H1 (cell line): ENCODE measurements around the gene TMEM86B. TPM values are rescaled to one million over a fixed set of nuclear protein-coding genes. Genes with fewer than 3 reads are reported as not detected.

Source experiments
- CTCF ChIA-PET: fragments of 300-600 bp; sonication (Branson Sonifier 250); formaldehyde crosslinking; loops from one replicate; lab custom pipeline; 2021; ENCODE audit not compliant: partially characterized antibody; lab: Charles Lee
- POLR2A ChIA-PET: fragments of 300-600 bp; sonication (Branson Sonifier 250); formaldehyde crosslinking; loops from one replicate; lab custom pipeline; 2021; ENCODE audit warnings: inconsistent platforms; ENCODE audit not compliant: partially characterized antibody; lab: Charles Lee
- DNase-seq, 2 experiments: peaks; one replicate each; pipeline versions ENCODE4 v3.0.0 to v3.0.0-alpha.2; 2010 to 2022; ENCODE audit warnings: low spot score in 2 of 2, low read depth in 1 of 2, mixed read lengths in 1 of 2
- FAIRE-seq: peaks from 2 replicates; lab custom pipeline; 2011; peaks lifted over from hg19 to GRCh38; lab: Jason Lieb, UNC
- H2AFZ ChIP-seq: 2 replicates; pipeline ENCODE4 v1.8.1; 2012; ENCODE audit warnings: low read length, inconsistent platforms
- H2AK5ac ChIP-seq: 2 replicates; pipeline ENCODE4 v1.6.1; 2013; ENCODE audit warnings: low read depth, low read length
- H2BK120ac ChIP-seq: replicated peaks from 2 replicates; pipeline ENCODE3; 2013; ENCODE audit warnings: low read depth, low read length, inconsistent platforms
- H2BK12ac ChIP-seq: 2 replicates; pipeline ENCODE4 v1.6.1; 2013; ENCODE audit warnings: low read depth, low read length
- H2BK15ac ChIP-seq: 2 replicates; pipeline ENCODE4 v1.6.1; 2013; ENCODE audit warnings: low read length
- H2BK20ac ChIP-seq: 2 replicates; pipeline ENCODE4 v1.6.1; 2013; ENCODE audit warnings: low read length
- H2BK5ac ChIP-seq: 2 replicates; pipeline ENCODE4 v1.6.1; 2013; ENCODE audit warnings: low read depth, low read length
- H3K14ac ChIP-seq: 2 replicates; pipeline ENCODE4 v1.6.1; 2013; ENCODE audit warnings: inconsistent platforms; ENCODE audit not compliant: insufficient read length
- H3K18ac ChIP-seq: 2 replicates; pipeline ENCODE4 v1.6.1; 2013; ENCODE audit warnings: low read length; ENCODE audit errors: extremely low read depth
- H3K23ac ChIP-seq: 2 replicates; pipeline ENCODE4 v1.6.1; 2013; ENCODE audit warnings: inconsistent platforms; ENCODE audit not compliant: insufficient read length
- H3K23me2 ChIP-seq: 2 replicates; pipeline ENCODE4 v1.6.1; 2013; ENCODE audit warnings: low read depth, low read length
- H3K27ac ChIP-seq: 2 replicates; pipeline ENCODE4 v1.6.1; 2011; ENCODE audit warnings: low read depth, low read length, inconsistent platforms
- H3K27me3 ChIP-seq, 4 experiments: replicated peaks in 1 of 4; 1 replicate in 1 of 4; 2 replicates in 3 of 4; pipeline versions ENCODE4 v1.6.1 to v1.8.1; 2011 to 2013; ENCODE audit warnings: low read length in 3 of 4, mild to moderate bottlenecking in 3 of 4, inconsistent platforms in 2 of 4, mixed read lengths in 2 of 4, moderate library complexity in 1 of 4; ENCODE audit not compliant: control insufficient read depth in 3 of 4, insufficient read depth in 3 of 4; ENCODE audit errors: extremely low read depth in 1 of 4
- H3K36me3 ChIP-seq, 4 experiments: 2 replicates each; pipeline versions ENCODE4 v1.6.1 to v1.8.1; 2011 to 2013; ENCODE audit warnings: mild to moderate bottlenecking in 4 of 4, low read length in 3 of 4, moderate library complexity in 2 of 4, control low read depth in 1 of 4, inconsistent platforms in 1 of 4; ENCODE audit not compliant: insufficient read depth in 4 of 4, control insufficient read depth in 2 of 4
- H3K4ac ChIP-seq: replicated peaks from 2 replicates; pipeline ENCODE3; 2013; ENCODE audit warnings: low read length, low read depth, mixed read lengths, inconsistent platforms; ENCODE audit not compliant: insufficient read length
- H3K4me1 ChIP-seq, 4 experiments: replicated peaks in 1 of 4; 1 replicate in 1 of 4; 2 replicates in 3 of 4; pipeline versions ENCODE4 v1.6.1 to v1.8.1; 2011 to 2013; ENCODE audit warnings: low read length in 3 of 4, inconsistent platforms in 2 of 4, mixed read lengths in 1 of 4; ENCODE audit not compliant: insufficient read depth in 4 of 4, control insufficient read depth in 3 of 4
- H3K4me2 ChIP-seq, 2 experiments: 2 replicates each; pipeline versions ENCODE4 v1.6.1 to v1.8.1; 2011 to 2013; ENCODE audit warnings: low read depth in 2 of 2, low read length in 2 of 2, control low read depth in 1 of 2, inconsistent platforms in 1 of 2, mild to moderate bottlenecking in 1 of 2; ENCODE audit not compliant: insufficient read depth in 1 of 2
- H3K4me3 ChIP-seq, 4 experiments: fragments of 200-600, 300-600 bp in 1 of 4; sonication (generic), shearing (Covaris generic), sonication (Bioruptor Twin) in 1 of 4; 2 replicates each; pipeline versions ENCODE4 v1.5.1 to v1.8.1; 2011 to 2016; ENCODE audit warnings: low read length in 4 of 4, low read depth in 3 of 4, control low read depth in 2 of 4, inconsistent platforms in 2 of 4, mild to moderate bottlenecking in 2 of 4, mixed read lengths in 1 of 4, moderate library complexity in 1 of 4; ENCODE audit not compliant: insufficient read depth in 2 of 4; ENCODE audit errors: extremely low read depth in 1 of 4
- H3K56ac ChIP-seq: replicated peaks from 2 replicates; pipeline ENCODE3; 2013; ENCODE audit warnings: low read depth, mild to moderate bottlenecking, mixed read lengths, low read length, inconsistent platforms; ENCODE audit not compliant: insufficient read length
- H3K79me1 ChIP-seq: 2 replicates; pipeline ENCODE4 v1.6.1; 2013; ENCODE audit warnings: low read depth, low read length, control low read depth
- H3K79me2 ChIP-seq, 2 experiments: 2 replicates each; pipeline versions ENCODE4 v1.6.1 to v1.8.1; 2012 to 2013; ENCODE audit warnings: low read length in 2 of 2, mild to moderate bottlenecking in 2 of 2, inconsistent platforms in 1 of 2; ENCODE audit not compliant: insufficient read depth in 2 of 2, control insufficient read depth in 1 of 2
- H3K9ac ChIP-seq, 4 experiments: replicated peaks in 1 of 4; 1 replicate in 1 of 4; 2 replicates in 3 of 4; pipeline versions ENCODE4 v1.6.1 to v1.8.1; 2011 to 2013; ENCODE audit warnings: low read depth in 3 of 4, low read length in 3 of 4, control low read depth in 2 of 4, mild to moderate bottlenecking in 2 of 4, moderate library complexity in 2 of 4, inconsistent platforms in 1 of 4; ENCODE audit errors: extremely low read depth in 1 of 4
- H3K9me3 ChIP-seq, 2 experiments: 2 replicates each; pipeline versions ENCODE4 v1.6.1 to v1.8.1; 2012 to 2013; ENCODE audit warnings: mild to moderate bottlenecking in 2 of 2, moderate library complexity in 2 of 2, control low read depth in 1 of 2, inconsistent platforms in 1 of 2, low read depth in 1 of 2, low read length in 1 of 2, mixed read lengths in 1 of 2; ENCODE audit not compliant: insufficient read depth in 2 of 2
- H4K20me1 ChIP-seq, 2 experiments: replicated peaks in 1 of 2; 2 replicates each; pipeline versions ENCODE3 to v1.8.1; 2011 to 2013; ENCODE audit warnings: inconsistent platforms in 2 of 2, low read length in 2 of 2, mild to moderate bottlenecking in 1 of 2; ENCODE audit not compliant: insufficient read depth in 2 of 2, control insufficient read depth in 1 of 2
- H4K5ac ChIP-seq: 2 replicates; pipeline ENCODE4 v1.6.1; 2013; ENCODE audit warnings: low read length, low read depth, mixed read lengths, inconsistent platforms; ENCODE audit not compliant: insufficient read length
- H4K8ac ChIP-seq: 2 replicates; pipeline ENCODE4 v1.8.0; 2013; ENCODE audit warnings: mild to moderate bottlenecking, moderate library complexity, low read length, inconsistent platforms; ENCODE audit not compliant: insufficient read depth; ENCODE audit errors: extremely low read depth
- H4K91ac ChIP-seq: replicated peaks from 2 replicates; pipeline ENCODE3; 2013; ENCODE audit warnings: low read length, mixed read lengths, inconsistent platforms; ENCODE audit not compliant: insufficient read length
- CBX5 ChIP-seq: fragments of 300-800, 300-1000 bp; sonication (generic); IDR thresholded peaks from 2 replicates; pipeline ENCODE4 v1.7.1; 2016; ENCODE audit warnings: antibody characterized with exemption, low read length, low read depth
- CHD2 ChIP-seq: IDR thresholded peaks from 2 replicates; pipeline ENCODE4 v1.6.1; 2012; ENCODE audit warnings: low read length, improper control_type of control experiment
- EGR1 ChIP-seq: IDR thresholded peaks from 2 replicates; pipeline ENCODE4 v1.6.1; 2011; ENCODE audit warnings: low read depth, low read length, borderline replicate concordance
- EZH2 ChIP-seq: fragments of 200-600 bp; sonication (generic); IDR thresholded peaks from 2 replicates; pipeline ENCODE4 v1.7.1; 2012; ENCODE audit warnings: low read depth, mild to moderate bottlenecking, moderate library complexity, low read length, inconsistent platforms; ENCODE audit not compliant: severe bottlenecking
- JUN ChIP-seq: IDR thresholded peaks from 2 replicates; pipeline ENCODE4 v1.6.1; 2011; ENCODE audit warnings: low read depth, mild to moderate bottlenecking, improper control_type of control experiment, low read length
- PHF8 ChIP-seq: fragments of 200-600 bp; sonication (generic); conservative IDR thresholded peaks from 2 replicates; pipeline ENCODE4 v1.7.1; 2012; ENCODE audit warnings: low read depth, mild to moderate bottlenecking, inconsistent platforms, low read length, moderate library complexity
- RNF2 ChIP-seq: fragments of 200-900, 300-1000 bp; sonication (generic); IDR thresholded peaks from 2 replicates; pipeline ENCODE4 v1.7.1; 2016; ENCODE audit warnings: borderline replicate concordance, low read depth, mild to moderate bottlenecking, antibody characterized with exemption, low read length; ENCODE audit not compliant: poor library complexity, severe bottlenecking; ENCODE audit errors: missing control alignments
- SIRT6 ChIP-seq: IDR thresholded peaks from one replicate; pipeline ENCODE4 v1.7.1; 2012; ENCODE audit warnings: low read length, inconsistent platforms
- SP2 ChIP-seq: IDR thresholded peaks from 2 replicates; pipeline ENCODE4 v1.6.1; 2012; ENCODE audit warnings: mild to moderate bottlenecking, low read length, inconsistent platforms
- TBP ChIP-seq: IDR thresholded peaks from 2 replicates; pipeline ENCODE4 v1.6.1; 2011; ENCODE audit warnings: low read depth, low read length, improper control_type of control experiment
- WGBS, 2 experiments: shearing (Covaris generic) in 1 of 2; methylation state at CpG; one replicate each; pipeline versions ENCODE4 v1.1.6 to v1.1.7; 2013 to 2015; ENCODE audit warnings: low lambda C conversion rate in 2 of 2, mixed read lengths in 2 of 2, inconsistent platforms in 1 of 2, low coverage in 1 of 2, missing lambda C conversion rate in 1 of 2; ENCODE audit not compliant: insufficient replicate concordance in 2 of 2, insufficient coverage in 1 of 2, insufficient read length in 1 of 2; ENCODE audit errors: extremely low coverage in 1 of 2, missing lambda C conversion rate in 1 of 2; 5-methylcytosine and 5-hydroxymethylcytosine counted together
- polyA plus RNA-seq, 7 experiments: library from polyadenylated mRNA; depleted of rRNA in 3 of 7; stranded (reverse) in 5 of 7; unstranded in 2 of 7; fragments of >200 nt in 5 of 7; fragments of 200-250 nt in 2 of 7; gene quantifications; 1 replicate in 5 of 7; 2 replicates in 1 of 7; 4 replicates in 1 of 7; pipeline versions ENCODE4 v1.2.1 to v1.2.3, GENCODE V29; 2011 to 2013; ENCODE audit warnings: missing spikeins in 2 of 7, mixed read lengths in 2 of 7
- total RNA-seq: library from RNA; stranded (reverse); fragmentation: NEBNext Ultra II Directional; extraction: Animal tissue kit (Norgen Biotek cat#: 25700); gene quantifications from 2 replicates; pipeline ENCODE4 v1.2.1, GENCODE V29; 2021
- TF ChIP-seq, protein P1 (sequence below): IDR thresholded peaks from 2 replicates; pipeline ENCODE4 v1.6.1; 2012; ENCODE audit warnings: inconsistent platforms

TMEM86B gene
- total and polyA plus RNA-seq, 2 of the 8 experiments (the other 6 are each of a cell fraction or from before 2014, with no cell fraction given), result 2.0 to 2.9 TPM

DNA sequence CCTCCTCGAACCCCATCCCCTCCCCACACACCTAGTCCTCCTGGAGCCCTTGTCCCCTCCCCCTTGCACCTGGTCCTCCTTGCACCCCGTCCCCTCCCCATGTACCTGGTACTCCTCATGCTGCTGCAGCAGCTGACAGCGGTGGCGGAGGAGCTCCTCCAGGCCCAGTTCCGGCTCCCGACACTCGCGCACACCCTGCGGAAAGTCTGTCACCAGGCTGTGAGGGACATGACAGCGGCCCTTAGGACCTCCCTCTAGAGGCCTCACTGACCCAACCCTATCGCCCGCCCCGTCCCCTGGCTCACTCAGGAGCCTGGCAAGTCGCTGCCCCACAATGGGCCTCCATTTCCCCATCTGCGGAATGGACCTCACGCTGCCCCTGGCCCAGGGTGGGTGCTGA is 36.6 kb upstream of the TMEM86B start:
- H3K4ac ChIP-seq, result no peak overlapping the region
- no peak for TF ChIP-seq RNF2
- TF ChIP-seq, protein P1, sequence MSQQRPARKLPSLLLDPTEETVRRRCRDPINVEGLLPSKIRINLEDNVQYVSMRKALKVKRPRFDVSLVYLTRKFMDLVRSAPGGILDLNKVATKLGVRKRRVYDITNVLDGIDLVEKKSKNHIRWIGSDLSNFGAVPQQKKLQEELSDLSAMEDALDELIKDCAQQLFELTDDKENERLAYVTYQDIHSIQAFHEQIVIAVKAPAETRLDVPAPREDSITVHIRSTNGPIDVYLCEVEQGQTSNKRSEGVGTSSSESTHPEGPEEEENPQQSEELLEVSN, result no peak
- no peak for TF ChIP-seq CBX5
- TF ChIP-seq PHF8, result no peak
- no peak for TF ChIP-seq SIRT6
- TF ChIP-seq EGR1, result no peak
- TF ChIP-seq EZH2, result no peak
- TF ChIP-seq TBP, result no peak
- TF ChIP-seq JUN, result no peak
- no peak for TF ChIP-seq CHD2
- TF ChIP-seq SP2, result no peak

More for the DNA sequence above, 36.6 kb upstream of the TMEM86B start:
- Histone ChIP-seq H3K9me3 (peaks cover 0 to 3% of the 10 kb centered on the region in 2 experiments; a peak in 3 of 4 replicates), H4K8ac (no peak overlapping the region; the same call in 1 of the 2 replicates), H2BK120ac (no peak overlapping the region), H3K9ac (no peak overlapping the region), H2AK5ac (no peak overlapping the region), H2BK20ac (no peak overlapping the region), H2BK12ac (no peak overlapping the region), H4K5ac (no peak overlapping the region), H3K56ac (no peak overlapping the region), H3K36me3 (no peaks in the 10 kb centered on the region), H3K18ac (no peak overlapping the region), H3K79me1 (peaks cover 1% of the 10 kb centered on the region), H4K20me1 (peaks cover 0 to 6% of the 10 kb centered on the region in 2 experiments), H3K14ac (no peak overlapping the region), H2BK5ac (no peak overlapping the region), H3K79me2 (peaks cover 0 to 6% of the 10 kb centered on the region in 2 experiments; a peak in 1 of 4 replicates), H2BK15ac (no peak overlapping the region), H3K23ac (no peak overlapping the region), H3K4me2 (no peak overlapping the region), H4K91ac (no peak overlapping the region), H3K27ac (no peak overlapping the region), H3K23me2 (peaks cover 5% of the 10 kb centered on the region; the same call in 1 of the 2 replicates), H2AFZ (no peak overlapping the region), H3K27me3 (no peaks in the 10 kb centered on the region), H3K4me3 (no peak overlapping the region), H3K4me1 (no peaks in the 10 kb centered on the region)
- CTCF ChIA-PET, result interaction anchor here (1.4 kb wide), 1 partner anchor 13 kb away, joined by 4 read pairs; no protein-coding TSS in a partner anchor
- POLR2A ChIA-PET, result interaction anchor here (1.7 kb wide), 1 partner anchor 142 kb away, joined by 5 read pairs; the partner anchor contains the start of gene UBE2S
- FAIRE-seq (no peak), DNase-seq (no peak)
- WGBS, 2 experiments, result 85% methylated on average over 15 of the region's 16 CpGs; no CpG with 5 or more reads in 1 of the 2 experiments
